Mesendoderm (in vitro differentiated cells): ENCODE results near the gene TLE1.

Source experiments
- DNase-seq: peaks from one replicate; pipeline ENCODE4 v3.0.0; 2013
- H2AK5ac ChIP-seq: 2 replicates; pipeline ENCODE4 v1.6.1; 2013; ENCODE audit warnings: low read length, inconsistent platforms
- H2BK120ac ChIP-seq: 2 replicates; pipeline ENCODE4 v1.6.1; 2013; ENCODE audit warnings: low read depth, mild to moderate bottlenecking, low read length, moderate library complexity, mixed read lengths
- H2BK15ac ChIP-seq: replicated peaks from 2 replicates; pipeline ENCODE4 v1.6.1; 2013; ENCODE audit warnings: low read depth, mild to moderate bottlenecking, moderate library complexity
- H2BK5ac ChIP-seq: 2 replicates; pipeline ENCODE4 v1.6.1; 2013; ENCODE audit warnings: low read length, inconsistent platforms
- H3K18ac ChIP-seq: 2 replicates; pipeline ENCODE4 v1.6.1; 2013; ENCODE audit warnings: mild to moderate bottlenecking, low read length, mixed read lengths
- H3K23ac ChIP-seq: one replicate; pipeline ENCODE4 v1.6.1; 2013; ENCODE audit warnings: low read length
- H3K27ac ChIP-seq: 2 replicates; pipeline ENCODE4 v1.5.1; 2013; ENCODE audit warnings: low read depth, mild to moderate bottlenecking, inconsistent platforms, low read length, moderate library complexity
- H3K27me3 ChIP-seq: 2 replicates; pipeline ENCODE4 v1.6.1; 2013; ENCODE audit warnings: low read length, control low read depth, mild to moderate bottlenecking, inconsistent platforms; ENCODE audit not compliant: insufficient read depth, poor library complexity
- H3K36me3 ChIP-seq: 2 replicates; pipeline ENCODE4 v1.6.1; 2013; ENCODE audit warnings: low read length, inconsistent platforms; ENCODE audit not compliant: control insufficient read depth, insufficient read depth
- H3K4ac ChIP-seq: one replicate; pipeline ENCODE4 v1.6.1; 2013; ENCODE audit warnings: low read depth, mild to moderate bottlenecking, low read length, moderate library complexity
- H3K4me1 ChIP-seq: 2 replicates; pipeline ENCODE4 v1.6.1; 2013; ENCODE audit warnings: low read depth, low read length, inconsistent platforms; ENCODE audit not compliant: control insufficient read depth
- H3K4me2 ChIP-seq: 2 replicates; pipeline ENCODE4 v1.6.1; 2013; ENCODE audit warnings: low read length
- H3K4me3 ChIP-seq: 2 replicates; pipeline ENCODE4 v1.5.1; 2013; ENCODE audit warnings: mild to moderate bottlenecking, low read length
- H3K56ac ChIP-seq: one replicate; pipeline ENCODE4 v1.6.1; 2013; ENCODE audit warnings: low read length
- H3K79me1 ChIP-seq: 2 replicates; pipeline ENCODE4 v1.6.1; 2013; ENCODE audit warnings: low read length, inconsistent platforms
- H3K79me2 ChIP-seq: 2 replicates; pipeline ENCODE4 v1.6.1; 2013; ENCODE audit warnings: mild to moderate bottlenecking, low read length; ENCODE audit not compliant: control insufficient read depth, insufficient read depth
- H3K9ac ChIP-seq: 2 replicates; pipeline ENCODE4 v1.6.1; 2013; ENCODE audit warnings: low read length, inconsistent platforms
- H4K5ac ChIP-seq: one replicate; pipeline ENCODE4 v1.6.1; 2013; ENCODE audit warnings: low read length
- H4K8ac ChIP-seq: one replicate; pipeline ENCODE4 v1.6.1; 2013; ENCODE audit warnings: low read depth, mild to moderate bottlenecking, control low read depth, low read length, moderate library complexity
- WGBS: extraction: QIAGEN DNeasy Blood & Tissue Kit; methylation state at CpG from one replicate; pipeline ENCODE4 v1.1.7; 2013; ENCODE audit warnings: low lambda C conversion rate, missing lambda C conversion rate; ENCODE audit not compliant: insufficient coverage; ENCODE audit errors: extremely low coverage; 5-methylcytosine and 5-hydroxymethylcytosine counted together

Gene TLE1

GRCh38 chr9:81594415-81594814, 94.9 kb downstream of the TLE1 start:
- no peak overlapping the region for H4K8ac ChIP-seq
- no peak overlapping the region for H3K27ac ChIP-seq
- no peak overlapping the region for H2AK5ac ChIP-seq
- H2BK120ac ChIP-seq = no peak overlapping the region
- WGBS = no CpG with 5 or more reads among the region's 5 CpGs
- H3K27me3 ChIP-seq = no peaks in the 10 kb centered on the region
- H2BK5ac ChIP-seq = no peak overlapping the region
- no peak overlapping the region for H3K4me3 ChIP-seq
- H3K9ac ChIP-seq = no peak overlapping the region
- H2BK15ac ChIP-seq = no peak overlapping the region
- DNase-seq = no peak
- H3K4me2 ChIP-seq = no peak overlapping the region
- no peaks in the 10 kb centered on the region for H3K79me1 ChIP-seq
- H3K4ac ChIP-seq = no peak overlapping the region
- no peaks in the 10 kb centered on the region for H3K36me3 ChIP-seq
- no peak overlapping the region for H4K5ac ChIP-seq
- H3K18ac ChIP-seq = no peak overlapping the region
- H3K4me1 ChIP-seq = peaks cover 12% of the 10 kb centered on the region
- H3K23ac ChIP-seq = no peak overlapping the region
- H3K79me2 ChIP-seq = no peaks in the 10 kb centered on the region
- no peak overlapping the region for H3K56ac ChIP-seq

- H3K18ac ChIP-seq = no peak overlapping the region
- no peaks in the 10 kb centered on the region for H3K79me2 ChIP-seq
- no peak overlapping the region for H4K8ac ChIP-seq
- no peak overlapping the region for H3K23ac ChIP-seq
- H3K4me3 ChIP-seq = no peak overlapping the region
- no peak overlapping the region for H3K4ac ChIP-seq
- no peak for DNase-seq
- no peak overlapping the region for H3K4me2 ChIP-seq
- H3K56ac ChIP-seq = peak overlapping the region; percentile 40
- no peak overlapping the region for H2BK15ac ChIP-seq
- H3K27me3 ChIP-seq = no peaks in the 10 kb centered on the region
- H3K27ac ChIP-seq = no peak overlapping the region
- WGBS = no CpG with 5 or more reads among the region's 15 CpGs
- no peak overlapping the region for H3K9ac ChIP-seq
- H2AK5ac ChIP-seq = no peak overlapping the region
- H3K36me3 ChIP-seq = peaks cover 1% of the 10 kb centered on the region
- H4K5ac ChIP-seq = no peak overlapping the region
- no peak overlapping the region for H2BK120ac ChIP-seq
- no peaks in the 10 kb centered on the region for H3K79me1 ChIP-seq
- peaks cover 12% of the 10 kb centered on the region for H3K4me1 ChIP-seq
- H2BK5ac ChIP-seq = no peak overlapping the region
These were observed 96.5 kb downstream of the TLE1 start for GRCh38 chr9:81592887-81593266.

GRCh38 chr9:81591791-81592190, 97.6 kb downstream of the TLE1 start:
- Histone ChIP-seq H3K79me1 (no peaks in the 10 kb centered on the region), H2BK120ac (no peak overlapping the region), H3K9ac (no peak overlapping the region), H4K8ac (no peak overlapping the region), H3K36me3 (peaks cover 1% of the 10 kb centered on the region), H3K23ac (no peak overlapping the region), H3K79me2 (no peaks in the 10 kb centered on the region), H3K4me3 (no peak overlapping the region), H3K27me3 (no peaks in the 10 kb centered on the region), H3K27ac (no peak overlapping the region), H3K56ac (peak overlapping the region; percentile 52), H2BK5ac (no peak overlapping the region), H3K4me1 (peaks cover 9% of the 10 kb centered on the region), H3K4ac (no peak overlapping the region), H2AK5ac (no peak overlapping the region), H4K5ac (no peak overlapping the region), H3K18ac (no peak overlapping the region), H3K4me2 (no peak overlapping the region), H2BK15ac (no peak overlapping the region)
- no peak for DNase-seq
- WGBS = no CpG with 5 or more reads among the region's 12 CpGs

- no peak overlapping the region for H2BK120ac ChIP-seq
- no peaks in the 10 kb centered on the region for H3K79me2 ChIP-seq
- no peak overlapping the region for H3K18ac ChIP-seq
- WGBS = no CpG with 5 or more reads among the region's 16 CpGs
- H3K79me1 ChIP-seq = no peaks in the 10 kb centered on the region
- no peak overlapping the region for H4K8ac ChIP-seq
- H2BK15ac ChIP-seq = no peak overlapping the region
- H3K56ac ChIP-seq = no peak overlapping the region
- no peak overlapping the region for H3K4ac ChIP-seq
- H3K23ac ChIP-seq = no peak overlapping the region
- H3K4me1 ChIP-seq = no peaks in the 10 kb centered on the region
- no peak overlapping the region for H3K27ac ChIP-seq
- DNase-seq = no peak
- H2AK5ac ChIP-seq = no peak overlapping the region
- no peak overlapping the region for H4K5ac ChIP-seq
- no peak overlapping the region for H2BK5ac ChIP-seq
- H3K27me3 ChIP-seq = no peaks in the 10 kb centered on the region
- H3K4me2 ChIP-seq = no peak overlapping the region
- H3K4me3 ChIP-seq = no peak overlapping the region
- no peak overlapping the region for H3K9ac ChIP-seq
- peaks cover 1% of the 10 kb centered on the region for H3K36me3 ChIP-seq
These were observed 98.7 kb downstream of the TLE1 start for GRCh38 chr9:81590688-81591087.

GRCh38 chr9:81589819-81590218, 99.5 kb downstream of the TLE1 start:
- Histone ChIP-seq H3K18ac (no peak overlapping the region), H3K36me3 (peaks cover 3% of the 10 kb centered on the region), H3K27me3 (no peaks in the 10 kb centered on the region), H2BK120ac (no peak overlapping the region), H2AK5ac (no peak overlapping the region), H2BK15ac (no peak overlapping the region), H3K23ac (no peak overlapping the region), H4K5ac (no peak overlapping the region), H3K56ac (no peak overlapping the region), H3K79me2 (no peaks in the 10 kb centered on the region), H3K9ac (no peak overlapping the region), H3K4ac (no peak overlapping the region), H3K79me1 (no peaks in the 10 kb centered on the region), H2BK5ac (no peak overlapping the region), H4K8ac (no peak overlapping the region), H3K4me3 (no peak overlapping the region), H3K27ac (no peak overlapping the region), H3K4me1 (no peaks in the 10 kb centered on the region), H3K4me2 (no peak overlapping the region)
- no CpG with 5 or more reads among the region's 9 CpGs for WGBS
- no peak for DNase-seq

- Histone ChIP-seq H2BK5ac (no peak overlapping the region), H2BK15ac (no peak overlapping the region), H3K4me1 (no peaks in the 10 kb centered on the region), H3K36me3 (peaks cover 3% of the 10 kb centered on the region), H3K4me2 (no peak overlapping the region), H3K79me2 (no peaks in the 10 kb centered on the region), H3K27ac (no peak overlapping the region), H3K23ac (no peak overlapping the region), H3K4ac (no peak overlapping the region), H3K27me3 (no peaks in the 10 kb centered on the region), H4K8ac (no peak overlapping the region), H4K5ac (no peak overlapping the region), H2AK5ac (no peak overlapping the region), H3K79me1 (no peaks in the 10 kb centered on the region), H3K18ac (no peak overlapping the region), H3K9ac (no peak overlapping the region), H3K56ac (no peak overlapping the region), H3K4me3 (no peak overlapping the region), H2BK120ac (no peak overlapping the region)
- DNase-seq = no peak
- WGBS = no CpG with 5 or more reads among the region's 5 CpGs
These were observed 100.0 kb downstream of the TLE1 start for GRCh38 chr9:81589392-81589791.
